ENCODE measurements around the gene WTIP. TPM values are rescaled to one million over a fixed set of nuclear protein-coding genes. Genes with fewer than 3 reads are reported as not detected.

Gene WTIP
- total RNA-seq, 4 donors from 2014 or later, result 14.1 to 22.1 (median 16.7) TPM

GRCh38 chr19:34540811-34541557 lies 59.4 kb downstream of the WTIP start:
- WGBS, 2 donors, result 78 to 86% methylated on average over 3 of the region's 3 CpGs
- H3K4me3 ChIP-seq (replicated peaks in 1 of 3), result no peak overlapping the region
- TF ChIP-seq POLR2A (IDR thresholded peaks at IDR 0.05), result no peak
- TF ChIP-seq CTCF (IDR thresholded peaks at IDR 0.05), result no peak
- intact Hi-C loops (cut with DNase I), result no loop called here
- no peaks in the 10 kb centered on the region for H3K27me3 ChIP-seq
- no peak overlapping the region for H3K27ac ChIP-seq
- H3K4me1 ChIP-seq, result no peaks in the 10 kb centered on the region
- no peaks in the 10 kb centered on the region for H3K9me3 ChIP-seq
- DNase-seq, result no peak
- no peaks in the 10 kb centered on the region for H3K36me3 ChIP-seq

DNA sequence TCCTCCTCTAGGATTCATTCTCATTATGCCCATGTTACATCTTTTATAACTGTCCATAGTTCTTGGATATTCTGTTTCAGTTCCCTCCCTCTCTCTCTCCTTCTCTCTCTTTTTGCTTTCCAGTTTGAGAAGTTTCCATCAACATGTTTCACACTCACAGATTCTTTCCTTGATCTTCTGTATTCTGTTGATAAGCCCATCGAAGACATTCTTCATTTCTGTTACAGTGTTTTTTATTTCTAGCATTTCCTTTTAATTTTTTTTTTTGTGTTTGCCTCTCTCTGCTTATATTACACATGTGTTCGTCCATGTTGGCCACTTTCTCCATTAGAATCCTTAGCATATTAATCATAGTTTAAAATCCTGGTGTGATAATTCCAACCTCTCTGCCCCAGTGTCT lies 68.3 kb downstream of the WTIP start:
- no peak overlapping the region for H3K27ac ChIP-seq
- intact Hi-C loops (cut with DNase I), result no loop called here
- no peak for TF ChIP-seq CTCF (IDR thresholded peaks at IDR 0.05)
- no peak for TF ChIP-seq POLR2A (IDR thresholded peaks at IDR 0.05)
- 73 to 75% methylated on average over 2 of the region's 2 CpGs for WGBS, 2 donors
- H3K4me1 ChIP-seq, result no peaks in the 10 kb centered on the region
- no peak for DNase-seq
- H3K4me3 ChIP-seq (replicated peaks in 1 of 3), result no peak overlapping the region
- no peaks in the 10 kb centered on the region for H3K27me3 ChIP-seq
- no peaks in the 10 kb centered on the region for H3K9me3 ChIP-seq
- H3K36me3 ChIP-seq, result no peaks in the 10 kb centered on the region

DNA sequence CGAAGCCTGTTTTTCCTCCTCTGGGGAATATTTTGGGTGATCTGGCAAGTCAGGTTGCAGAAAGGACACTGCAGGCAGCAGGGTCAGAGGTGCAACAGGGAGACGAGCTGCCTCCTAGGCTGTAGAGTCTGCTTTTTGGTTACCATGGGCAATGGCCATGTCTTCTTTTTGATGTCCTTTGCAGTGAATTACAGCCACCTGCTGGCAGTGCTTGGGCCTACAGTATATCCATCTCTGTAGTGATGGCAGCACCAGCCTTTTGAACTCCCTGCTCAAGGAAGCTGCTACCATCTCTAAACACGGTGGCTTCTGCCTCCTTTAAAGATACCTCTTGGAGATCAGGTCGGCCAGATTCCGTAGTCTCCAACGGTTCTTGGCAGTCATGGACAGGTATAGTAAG lies 73.9 kb downstream of the WTIP start:
- Histone ChIP-seq H3K4me1 (no peaks in the 10 kb centered on the region), H3K36me3 (no peaks in the 10 kb centered on the region), H3K27me3 (no peaks in the 10 kb centered on the region), H3K27ac (no peak overlapping the region), H3K9me3 (no peaks in the 10 kb centered on the region), H3K4me3 (replicated peaks in 1 of 3) (no peak overlapping the region)
- intact Hi-C loops (cut with DNase I), result no loop called here
- WGBS, 2 donors, result 69 to 72% methylated on average over 6 of the region's 6 CpGs
- no peak for TF ChIP-seq POLR2A (IDR thresholded peaks at IDR 0.05)
- peak in 1 of 6 experiments; percentile 6 for TF ChIP-seq CTCF (IDR thresholded peaks at IDR 0.05)
- DNase-seq, result no peak

DNA sequence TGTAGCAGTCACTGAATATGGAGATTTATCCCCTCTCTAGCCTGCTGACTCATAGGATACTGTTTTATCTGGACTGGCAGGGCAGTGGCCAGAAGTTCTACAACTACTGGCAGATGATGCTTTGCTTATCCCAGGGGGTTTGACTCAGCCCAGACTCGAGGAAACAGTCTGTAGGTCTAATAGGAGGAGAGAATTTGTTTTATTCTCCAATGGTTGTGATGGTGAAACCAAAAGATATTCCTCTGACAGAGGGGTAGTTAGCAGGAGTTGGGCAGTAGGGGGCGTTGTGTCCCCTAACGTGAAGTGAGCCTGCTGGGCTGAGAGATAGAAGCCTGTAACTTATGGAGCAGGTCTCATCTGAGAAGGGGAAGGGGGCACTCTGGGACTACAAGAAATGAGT lies 74.9 kb downstream of the WTIP start:
- no peak for DNase-seq
- WGBS, 2 donors, result 0% methylated on average over 3 of the region's 3 CpGs
- intact Hi-C loops (cut with DNase I), result no loop called here

More for the DNA sequence above, 74.9 kb downstream of the WTIP start:
- no peaks in the 10 kb centered on the region for H3K27me3 ChIP-seq
- no peak overlapping the region for H3K4me3 ChIP-seq (replicated peaks in 1 of 3)
- peak in 1 of 6 experiments; percentile 14 for TF ChIP-seq CTCF (IDR thresholded peaks at IDR 0.05)
- no peak for TF ChIP-seq POLR2A (IDR thresholded peaks at IDR 0.05)
- no peaks in the 10 kb centered on the region for H3K9me3 ChIP-seq
- H3K4me1 ChIP-seq, result no peaks in the 10 kb centered on the region
- no peaks in the 10 kb centered on the region for H3K36me3 ChIP-seq
- no peak overlapping the region for H3K27ac ChIP-seq

Data from thyroid gland (tissue), 4 donors.